Uterus (tissue), 4 donors: ENCODE measurements around the gene VPS50. TPM values are rescaled to one million over a fixed set of nuclear protein-coding genes. Genes with fewer than 3 reads are reported as not detected.

ENCODE experiments used
- DNase-seq, 2 donors: peaks; one replicate each; pipeline ENCODE4 v3.0.0-alpha.2; 2019 to 2020
- H3K27ac ChIP-seq, 2 donors: fragments of 200-600 bp; sonication (generic); 1 replicate in 1 of 2; 2 replicates in 1 of 2; pipeline ENCODE4 v1.5.1; 2016 to 2018
- H3K27me3 ChIP-seq, 2 donors: fragments of 200-600 bp; sonication (generic); one replicate each; pipeline ENCODE4 v1.5.1; 2018 to 2019; ENCODE audit warnings: control low read depth in 1 of 2
- H3K36me3 ChIP-seq, 2 donors: fragments of 200-600 bp; sonication (generic); one replicate each; pipeline ENCODE4 v1.5.1; 2019; ENCODE audit warnings: control low read depth in 1 of 2
- H3K4me1 ChIP-seq, 2 donors: fragments of 200-600 bp; sonication (generic); one replicate each; pipeline ENCODE4 v1.5.1; 2018 to 2019; ENCODE audit warnings: control low read depth in 1 of 2
- H3K4me3 ChIP-seq, 2 donors: fragments of 200-600 bp; sonication (generic); 1 replicate in 1 of 2; 2 replicates in 1 of 2; pipeline ENCODE4 v1.5.1; 2018 to 2019; ENCODE audit warnings: mild to moderate bottlenecking in 1 of 2
- H3K9me3 ChIP-seq, 2 donors: fragments of 200-600 bp; sonication (generic); one replicate each; pipeline ENCODE4 v1.5.1; 2019; ENCODE audit warnings: control low read depth in 1 of 2
- CTCF ChIP-seq, 4 experiments: fragments of 200-600 bp in 2 of 4; fragments of 450-650 bp in 2 of 4; sonication (generic) in 2 of 4; IDR thresholded peaks; one replicate each; pipeline ENCODE4 v1.5.1; 2016 to 2019; ENCODE audit warnings: antibody characterized with exemption in 4 of 4, mild to moderate bottlenecking in 2 of 4, moderate library complexity in 1 of 4
- POLR2A ChIP-seq, 2 donors: fragments of 450-650 bp; IDR thresholded peaks; one replicate each; pipeline ENCODE4 v1.6.1; 2016; ENCODE audit warnings: antibody characterized with exemption in 2 of 2, mild to moderate bottlenecking in 1 of 2, moderate library complexity in 1 of 2
- intact Hi-C: fragments of 100-400 bp; cut with DNase I; formaldehyde crosslinking; loops from one replicate; pipeline ENCODE4 v1.15.1; 2023; ENCODE audit warnings: low total_unique reads
- total RNA-seq, 4 donors: library from RNA; depleted of rRNA in 3 of 4; stranded (reverse); fragments of >200 nt in 3 of 4; gene quantifications; one replicate each; pipeline versions ENCODE4 v1.1.0 to v1.2.4, GENCODE V29; 2014 to 2023
- donor health status: DM: yes; HTN: yes; CAD: no.

VPS50 gene
- total RNA-seq, 4 donors from 2014 or later = 8.5 to 201 (median 64.6) TPM

DNA sequence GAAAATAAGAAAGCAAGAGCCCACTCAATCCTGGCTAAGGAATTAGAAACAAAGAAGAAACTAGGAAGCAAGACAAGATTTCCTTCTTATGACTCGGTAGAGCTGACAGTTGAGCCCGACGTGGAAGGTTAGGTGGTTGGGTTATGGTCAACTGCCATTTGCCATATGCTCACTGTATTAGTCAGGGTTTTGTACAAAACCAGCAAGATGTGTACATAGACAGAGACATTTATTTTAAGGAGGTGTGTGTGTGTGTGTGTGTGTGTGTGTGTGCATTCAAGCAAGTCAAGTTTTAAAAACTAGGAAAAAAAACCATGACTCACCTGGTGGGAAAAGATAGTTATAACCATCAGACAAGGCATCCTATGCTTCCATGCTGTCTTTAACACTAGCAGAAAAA, 158.5 kb downstream of the VPS50 start:
- DNase-seq = no peak
- intact Hi-C loops = no loop called here
- TF ChIP-seq POLR2A (IDR thresholded peaks at IDR 0.05) (no peak), CTCF (IDR thresholded peaks at IDR 0.05) (no peak)
- H3K27me3 ChIP-seq = no peaks in the 10 kb centered on the region
- no peaks in the 10 kb centered on the region for H3K36me3 ChIP-seq
- H3K27ac ChIP-seq = no peak overlapping the region
- H3K9me3 ChIP-seq = no peaks in the 10 kb centered on the region
- H3K4me1 ChIP-seq = no peaks in the 10 kb centered on the region
- H3K4me3 ChIP-seq = no peak overlapping the region

DNA sequence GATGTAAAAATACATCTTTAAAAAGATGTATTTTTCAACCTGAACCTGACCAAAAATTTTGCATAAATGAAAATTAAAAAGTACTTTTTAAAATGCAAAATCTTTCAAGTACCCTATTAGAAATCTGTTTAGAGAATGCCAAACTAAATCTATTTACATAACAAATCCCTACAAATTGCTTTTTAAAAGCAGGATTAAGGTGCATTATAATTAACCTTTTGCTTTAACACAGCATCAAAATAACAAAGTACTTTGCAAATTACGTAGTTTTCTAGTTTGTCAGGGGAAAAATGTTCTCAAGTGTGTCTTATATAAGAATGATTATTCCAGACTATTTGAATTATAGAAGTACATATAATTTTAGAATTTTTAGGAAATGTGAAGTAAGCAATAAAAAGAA, 160.8 kb downstream of the VPS50 start:
- H3K27me3 ChIP-seq = no peaks in the 10 kb centered on the region
- no peak for TF ChIP-seq CTCF (IDR thresholded peaks at IDR 0.05)
- no peak for TF ChIP-seq POLR2A (IDR thresholded peaks at IDR 0.05)
- H3K36me3 ChIP-seq = no peaks in the 10 kb centered on the region
- DNase-seq = no peak
- H3K27ac ChIP-seq = no peak overlapping the region
- no peaks in the 10 kb centered on the region for H3K4me1 ChIP-seq
- H3K9me3 ChIP-seq = no peaks in the 10 kb centered on the region
- intact Hi-C loops = no loop called here
- no peak overlapping the region for H3K4me3 ChIP-seq

DNA sequence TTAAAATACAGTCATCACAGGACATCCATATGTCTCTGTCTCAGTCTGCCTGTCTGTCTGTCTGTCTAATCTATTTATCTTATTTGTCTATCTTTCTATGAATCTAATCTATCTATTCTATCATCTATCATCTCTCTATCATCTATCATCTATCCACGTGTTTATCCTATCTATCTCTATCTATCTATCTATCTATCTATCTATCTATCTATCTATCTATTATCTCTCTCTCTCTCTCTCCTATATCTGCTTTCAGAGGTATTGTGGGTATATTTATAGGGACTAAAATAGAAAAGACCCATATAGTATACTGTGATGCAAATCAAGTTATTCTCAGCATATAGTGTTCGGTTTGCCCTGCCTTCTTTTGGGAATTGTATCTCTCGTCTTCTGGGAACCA, 167.5 kb downstream of the VPS50 start:
- Histone ChIP-seq H3K36me3 (no peaks in the 10 kb centered on the region), H3K27me3 (no peaks in the 10 kb centered on the region), H3K27ac (no peak overlapping the region), H3K9me3 (no peaks in the 10 kb centered on the region), H3K4me3 (no peak overlapping the region), H3K4me1 (no peaks in the 10 kb centered on the region)
- no peak for DNase-seq
- TF ChIP-seq POLR2A (IDR thresholded peaks at IDR 0.05) (no peak), CTCF (IDR thresholded peaks at IDR 0.05) (no peak)
- intact Hi-C loops = no loop called here

GRCh38 chr7:93402944-93403343, 170.8 kb downstream of the VPS50 start:
- H3K27me3 ChIP-seq = no peaks in the 10 kb centered on the region
- H3K9me3 ChIP-seq = no peaks in the 10 kb centered on the region
- H3K27ac ChIP-seq = no peak overlapping the region
- no peak overlapping the region for H3K4me3 ChIP-seq
- H3K4me1 ChIP-seq = no peaks in the 10 kb centered on the region
- DNase-seq = no peak
- TF ChIP-seq POLR2A (IDR thresholded peaks at IDR 0.05) = no peak
- no peak for TF ChIP-seq CTCF (IDR thresholded peaks at IDR 0.05)
- H3K36me3 ChIP-seq = no peaks in the 10 kb centered on the region
- intact Hi-C loops = no loop called here

DNA sequence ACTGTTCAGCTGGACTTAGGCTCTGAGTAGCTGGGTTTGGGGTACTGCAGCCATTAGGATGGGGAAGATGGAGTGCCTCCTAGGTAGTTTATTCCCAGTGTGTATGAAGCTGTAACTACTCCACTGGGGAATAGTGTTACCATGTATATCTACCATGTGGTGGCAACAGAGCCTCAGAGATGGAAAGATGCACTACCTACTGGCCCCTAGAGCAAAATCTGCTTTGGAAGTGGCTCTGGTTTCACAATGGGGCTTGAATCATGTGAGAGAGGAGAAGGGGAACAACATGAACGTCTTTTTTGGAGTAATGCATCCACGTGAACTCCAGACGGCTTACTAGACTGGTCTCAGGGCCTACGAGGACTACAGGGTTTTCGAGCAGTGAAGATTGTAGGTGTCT, 175.1 kb downstream of the VPS50 start:
- Histone ChIP-seq H3K36me3 (no peaks in the 10 kb centered on the region), H3K9me3 (no peaks in the 10 kb centered on the region), H3K27me3 (no peaks in the 10 kb centered on the region), H3K27ac (no peak overlapping the region), H3K4me3 (no peak overlapping the region), H3K4me1 (no peaks in the 10 kb centered on the region)
- intact Hi-C loops = no loop called here
- TF ChIP-seq CTCF (IDR thresholded peaks at IDR 0.05) (no peak), POLR2A (IDR thresholded peaks at IDR 0.05) (no peak)
- no peak for DNase-seq
